Body of pancreas (tissue), 4 donors: Measurements from ENCODE around the gene TBX4. TPM values are rescaled to one million over a fixed set of nuclear protein-coding genes. Genes with fewer than 3 reads are reported as not detected.

ENCODE experiments used
- ATAC-seq: fragments of 150-250 bp; one replicate; pipeline ENCODE4 v1.9.1; 2016
- DNase-seq, 4 donors: peaks; one replicate each; pipeline ENCODE4 v3.0.0-alpha.2; 2019
- H3K27ac ChIP-seq, 4 donors: fragments of 200-600 bp; sonication (generic); 1 replicate in 3 of 4; 2 replicates in 1 of 4; pipeline versions ENCODE4 v1.5.1 to v1.6.1; 2016 to 2019; ENCODE audit warnings: mild to moderate bottlenecking in 1 of 4, mixed read lengths in 1 of 4, moderate library complexity in 1 of 4
- H3K27me3 ChIP-seq, 2 donors: fragments of 200-600 bp; sonication (generic); one replicate each; pipeline ENCODE4 v1.6.0; 2016; ENCODE audit warnings: mild to moderate bottlenecking in 1 of 2
- H3K36me3 ChIP-seq, 2 donors: fragments of 200-600 bp; sonication (generic); replicated peaks in 1 of 2; 2 replicates each; pipeline ENCODE4 v1.5.1; 2016; ENCODE audit warnings: low read depth in 2 of 2; ENCODE audit not compliant: insufficient read depth in 1 of 2
- H3K4me1 ChIP-seq: fragments of 200-600 bp; sonication (generic); one replicate; pipeline ENCODE4 v1.6.0; 2016
- H3K4me3 ChIP-seq, 2 donors: fragments of 200-600 bp; sonication (generic); 1 replicate in 1 of 2; 2 replicates in 1 of 2; pipeline ENCODE4 v1.5.1; 2016 to 2019
- H3K9me3 ChIP-seq, 3 donors: fragments of 200-600 bp; sonication (generic); 1 replicate in 2 of 3; 2 replicates in 1 of 3; pipeline ENCODE4 v1.5.1; 2016
- POLR2A ChIP-seq, 3 donors: fragments of 450-650 bp; IDR thresholded peaks; one replicate each; pipeline ENCODE4 v1.6.1; 2016; ENCODE audit warnings: antibody characterized with exemption in 3 of 3, mild to moderate bottlenecking in 2 of 3
- WGBS, 2 donors: methylation state at CpG; one replicate each; pipeline ENCODE4 v1.1.5; 2017; 5-methylcytosine and 5-hydroxymethylcytosine counted together
- intact Hi-C: fragments of 100-400 bp; cut with DNase I; formaldehyde crosslinking; loops from one replicate; pipeline ENCODE4 v1.15.1; 2023
- total RNA-seq, 2 donors: library from RNA; depleted of rRNA; stranded (reverse); fragments of >200 nt; gene quantifications; one replicate each; pipeline ENCODE4 v1.1.0, GENCODE V29; 2016
- TF ChIP-seq, protein P1 (sequence below), 7 experiments: fragments of 450-650 bp in 4 of 7; fragments of 200-600 bp in 3 of 7; sonication (generic) in 3 of 7; IDR thresholded peaks; one replicate each; pipeline ENCODE4 v1.5.1; 2016 to 2019; ENCODE audit warnings: antibody characterized with exemption in 7 of 7

The TBX4 gene
- total RNA-seq, 2 donors from 2014 or later = not detected

DNA sequence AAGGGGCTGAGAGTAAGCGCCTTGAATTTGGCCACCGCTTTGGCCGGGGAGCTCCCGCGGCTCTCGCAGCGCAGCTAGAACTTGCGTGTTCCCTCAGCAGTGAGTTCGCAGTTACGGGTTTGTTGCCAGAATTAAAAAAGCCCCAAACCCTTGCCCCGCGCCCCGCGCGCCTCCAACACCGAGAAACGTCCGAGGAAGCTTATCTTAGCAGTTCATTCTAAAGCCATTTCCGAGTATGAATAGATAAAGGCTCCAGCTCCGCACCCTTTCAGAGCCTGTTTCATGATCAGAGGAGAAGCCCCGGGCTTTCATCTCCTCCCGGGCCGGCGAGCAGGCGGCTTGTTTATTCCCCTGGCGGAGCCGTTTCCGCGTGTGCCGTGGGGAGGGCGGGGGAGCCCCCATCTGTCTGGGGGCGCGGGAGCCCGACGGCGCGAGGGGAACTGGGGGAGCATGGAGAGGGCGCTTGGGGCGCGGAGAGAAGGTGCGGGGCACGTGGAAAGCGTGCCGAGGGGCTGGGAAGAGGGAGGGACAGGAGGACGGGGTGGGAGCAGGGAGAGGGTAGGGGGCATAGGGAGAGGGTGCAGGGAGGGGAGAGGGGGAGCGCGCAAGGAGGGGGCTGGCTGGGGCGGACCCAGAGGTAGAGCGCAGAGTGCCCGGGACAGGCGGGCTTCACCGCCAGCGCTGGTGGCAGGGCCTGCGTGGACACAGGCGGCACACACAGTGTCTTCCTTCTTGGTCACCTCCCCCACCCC lies 9.9 kb downstream of the TBX4 start:
- no peak overlapping the region for H3K4me3 ChIP-seq
- peaks cover 0 to 28% of the 10 kb centered on the region in 2 donors for H3K27me3 ChIP-seq

DNA sequence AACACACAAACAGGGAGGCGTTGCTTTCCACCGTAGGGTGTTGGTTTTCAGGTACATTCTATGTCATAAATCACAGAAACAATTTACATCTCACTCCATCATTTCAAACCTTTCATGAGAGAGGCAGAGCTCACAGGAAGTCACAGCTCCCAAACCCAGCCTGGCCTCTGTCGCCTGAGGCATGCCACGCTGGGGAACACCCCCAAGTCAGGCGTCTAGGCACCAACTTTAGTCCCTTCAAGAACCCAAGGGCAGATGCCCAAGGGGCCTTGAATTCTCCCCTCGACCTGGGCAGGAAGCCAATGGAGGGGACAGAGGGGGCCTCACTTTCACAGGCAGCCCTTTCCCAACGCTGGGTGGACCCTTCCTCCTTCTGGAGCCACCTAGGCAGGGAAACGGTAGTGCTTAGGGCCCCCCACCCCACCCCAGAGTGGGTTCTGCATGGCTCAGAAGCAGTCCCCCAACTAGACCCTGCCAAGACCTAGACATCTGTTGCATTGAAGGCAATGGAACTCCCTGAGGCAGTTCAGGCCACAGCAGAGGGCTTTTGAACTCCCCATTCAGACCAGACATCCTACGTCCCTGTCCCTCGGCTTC lies 10.6 kb downstream of the TBX4 start:
- intact Hi-C loops = no loop called here
- TF ChIP-seq, protein P1, sequence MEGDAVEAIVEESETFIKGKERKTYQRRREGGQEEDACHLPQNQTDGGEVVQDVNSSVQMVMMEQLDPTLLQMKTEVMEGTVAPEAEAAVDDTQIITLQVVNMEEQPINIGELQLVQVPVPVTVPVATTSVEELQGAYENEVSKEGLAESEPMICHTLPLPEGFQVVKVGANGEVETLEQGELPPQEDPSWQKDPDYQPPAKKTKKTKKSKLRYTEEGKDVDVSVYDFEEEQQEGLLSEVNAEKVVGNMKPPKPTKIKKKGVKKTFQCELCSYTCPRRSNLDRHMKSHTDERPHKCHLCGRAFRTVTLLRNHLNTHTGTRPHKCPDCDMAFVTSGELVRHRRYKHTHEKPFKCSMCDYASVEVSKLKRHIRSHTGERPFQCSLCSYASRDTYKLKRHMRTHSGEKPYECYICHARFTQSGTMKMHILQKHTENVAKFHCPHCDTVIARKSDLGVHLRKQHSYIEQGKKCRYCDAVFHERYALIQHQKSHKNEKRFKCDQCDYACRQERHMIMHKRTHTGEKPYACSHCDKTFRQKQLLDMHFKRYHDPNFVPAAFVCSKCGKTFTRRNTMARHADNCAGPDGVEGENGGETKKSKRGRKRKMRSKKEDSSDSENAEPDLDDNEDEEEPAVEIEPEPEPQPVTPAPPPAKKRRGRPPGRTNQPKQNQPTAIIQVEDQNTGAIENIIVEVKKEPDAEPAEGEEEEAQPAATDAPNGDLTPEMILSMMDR (IDR thresholded peaks at IDR 0.05) = no peak
- no peak for TF ChIP-seq POLR2A (IDR thresholded peaks at IDR 0.05)
- no peaks in the 10 kb centered on the region for H3K36me3 ChIP-seq
- H3K4me3 ChIP-seq = no peak overlapping the region
- no peaks in the 10 kb centered on the region for H3K9me3 ChIP-seq
- WGBS, 2 donors = 26 to 57% methylated on average over 3 to 10 of the region's 10 CpGs
- DNase-seq = no peak
- peaks cover 18% of the 10 kb centered on the region for H3K4me1 ChIP-seq
- peaks cover 0 to 28% of the 10 kb centered on the region in 2 donors for H3K27me3 ChIP-seq
- H3K27ac ChIP-seq = no peak overlapping the region
- no peak for ATAC-seq

More for the DNA sequence above, 9.9 kb downstream of the TBX4 start:
- ATAC-seq (no peak), DNase-seq (no peak)
- no peaks in the 10 kb centered on the region for H3K36me3 ChIP-seq
- 7% methylated on average over 37 to 55 of the region's 55 CpGs for WGBS, 2 donors
- TF ChIP-seq, protein P1 (IDR thresholded peaks at IDR 0.05) = no peak
- no peak for TF ChIP-seq POLR2A (IDR thresholded peaks at IDR 0.05)
- no peaks in the 10 kb centered on the region for H3K9me3 ChIP-seq
- H3K27ac ChIP-seq = no peak overlapping the region
- H3K4me1 ChIP-seq = peaks cover 18% of the 10 kb centered on the region
- intact Hi-C loops = no loop called here

DNA sequence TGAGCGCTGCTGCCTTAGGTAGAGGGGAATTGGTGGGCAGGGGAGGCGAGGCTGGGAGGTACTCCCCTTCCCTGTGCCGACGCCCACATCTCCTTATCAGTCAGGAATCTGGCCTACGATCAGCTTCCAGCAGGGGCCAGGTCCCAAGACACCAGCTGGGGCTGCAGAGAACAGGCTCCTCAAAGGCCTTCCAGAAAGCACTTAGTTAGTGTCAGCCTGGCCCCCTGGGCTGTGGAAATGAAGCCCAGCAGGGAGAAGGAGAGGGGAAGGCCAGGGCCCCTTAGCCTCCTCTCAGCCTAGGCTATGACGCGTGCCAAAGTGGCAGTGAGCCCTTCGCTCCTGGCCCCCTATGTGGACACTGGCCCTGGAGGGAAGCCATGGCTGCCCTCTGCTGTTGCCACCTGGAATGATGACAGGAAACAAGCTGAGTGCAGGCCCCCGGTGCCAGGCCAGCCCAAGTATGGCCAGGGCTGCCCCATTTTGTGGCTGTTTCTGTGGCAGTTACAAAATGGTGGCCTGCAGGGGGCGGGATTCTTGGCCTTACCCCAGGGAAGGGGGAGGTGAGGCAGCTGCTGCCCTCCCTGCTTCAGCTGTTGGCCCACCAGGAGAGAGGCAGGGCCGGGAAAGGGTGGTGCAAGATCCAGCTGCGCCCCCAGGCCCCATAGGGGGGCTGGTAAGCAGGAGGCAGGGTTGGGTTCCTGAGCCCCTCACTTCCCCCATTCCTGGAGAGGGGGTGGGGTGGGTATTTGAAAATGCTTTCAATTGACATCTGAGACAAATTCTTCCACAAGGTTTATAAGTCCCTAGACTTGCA lies 11.3 kb downstream of the TBX4 start:
- intact Hi-C loops = no loop called here
- ATAC-seq = no peak

DNA sequence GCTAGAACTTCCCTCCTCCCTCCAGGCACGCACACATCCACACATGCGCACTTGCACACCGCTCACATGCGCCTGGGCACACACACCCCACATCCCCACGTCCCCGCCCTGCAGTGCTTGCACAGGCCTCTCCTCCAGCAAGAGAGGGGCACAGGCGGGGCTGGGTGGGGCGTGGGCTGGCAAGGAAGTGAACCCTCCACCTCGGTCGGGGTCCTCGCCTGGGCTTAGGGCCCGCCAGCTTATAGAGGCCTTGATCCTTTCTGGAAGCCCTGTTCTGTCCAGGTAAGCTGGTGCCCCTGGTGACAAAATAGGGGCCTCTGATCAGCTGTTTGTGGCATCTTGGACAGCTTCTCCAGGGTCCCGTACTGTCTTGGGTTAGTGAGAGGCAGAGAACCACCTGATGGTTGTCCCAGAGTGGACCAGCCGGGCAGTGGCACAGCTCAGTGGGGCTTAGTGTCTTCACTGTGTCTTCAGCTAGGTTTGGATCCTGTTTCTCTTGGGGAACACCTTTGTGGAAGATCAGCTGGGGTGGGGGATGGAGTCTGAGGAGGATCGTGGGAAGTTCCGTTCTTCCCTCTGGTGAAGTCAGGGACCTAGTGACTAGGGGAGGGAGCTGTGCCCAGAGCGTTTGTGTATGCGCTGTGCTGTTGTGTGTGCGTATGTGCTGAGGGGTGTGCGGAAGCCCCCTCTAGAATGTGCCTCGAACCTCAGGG lies 12.1 kb downstream of the TBX4 start:
- H3K4me1 ChIP-seq = peaks cover 30% of the 10 kb centered on the region
- no peaks in the 10 kb centered on the region for H3K9me3 ChIP-seq
- TF ChIP-seq POLR2A (IDR thresholded peaks at IDR 0.05) = no peak
- TF ChIP-seq, protein P1 (IDR thresholded peaks at IDR 0.05) = no peak
- DNase-seq (no peak), ATAC-seq (no peak)
- WGBS, 2 donors = 88 to 94% methylated on average over 17 to 21 of the region's 21 CpGs
- no peak overlapping the region for H3K4me3 ChIP-seq
- H3K27me3 ChIP-seq = peaks cover 0 to 28% of the 10 kb centered on the region in 2 donors
- no peak overlapping the region for H3K27ac ChIP-seq
- intact Hi-C loops = no loop called here
- H3K36me3 ChIP-seq = no peaks in the 10 kb centered on the region

More for the DNA sequence above, 11.3 kb downstream of the TBX4 start:
- DNase-seq = no peak
- Histone ChIP-seq H3K36me3 (no peaks in the 10 kb centered on the region), H3K4me1 (peaks cover 24% of the 10 kb centered on the region), H3K4me3 (no peak overlapping the region), H3K9me3 (no peaks in the 10 kb centered on the region), H3K27ac (no peak overlapping the region), H3K27me3 (peaks cover 0 to 28% of the 10 kb centered on the region in 2 donors)
- TF ChIP-seq, protein P1 (IDR thresholded peaks at IDR 0.05) = no peak
- TF ChIP-seq POLR2A (IDR thresholded peaks at IDR 0.05) = no peak
- WGBS, 2 donors = 75 to 79% methylated on average over 10 to 12 of the region's 12 CpGs
